Stimulated activated memory B cell treated with anti-CD40 and anti-IgM and Interleukin-4, amounts not matched to agents 10 μg/mL and 1 μg/mL and 100 μg/mL, for 72 hours (primary cell): ENCODE data around the gene SPHK2.
A peak's percentile ranks its signal among the peaks of the same experiment; 100 is the strongest.

ENCODE experiments used
- ATAC-seq: fragments of 150-1000 bp; cut with Tn5 transposase; 2 replicates; pipeline ENCODE4 v1.10.0; 2021
- H3K27ac Mint-ChIP-seq: one replicate; pipeline ENCODE4 v1.8.0; 2022; ENCODE audit warnings: mild to moderate bottlenecking, mixed read lengths
- H3K27me3 Mint-ChIP-seq: one replicate; pipeline ENCODE4 v1.8.0; 2022; ENCODE audit warnings: mixed read lengths
- H3K36me3 Mint-ChIP-seq: one replicate; pipeline ENCODE4 v1.8.0; 2022; ENCODE audit warnings: mixed read lengths
- H3K4me1 Mint-ChIP-seq: one replicate; pipeline ENCODE4 v1.8.0; 2022; ENCODE audit warnings: mixed read lengths
- H3K4me3 Mint-ChIP-seq: one replicate; pipeline ENCODE4 v1.8.0; 2022; ENCODE audit warnings: mild to moderate bottlenecking, moderate library complexity, mixed read lengths
- H3K9me3 Mint-ChIP-seq: one replicate; pipeline ENCODE4 v1.8.0; 2022; ENCODE audit warnings: mixed read lengths

SPHK2 gene

DNA sequence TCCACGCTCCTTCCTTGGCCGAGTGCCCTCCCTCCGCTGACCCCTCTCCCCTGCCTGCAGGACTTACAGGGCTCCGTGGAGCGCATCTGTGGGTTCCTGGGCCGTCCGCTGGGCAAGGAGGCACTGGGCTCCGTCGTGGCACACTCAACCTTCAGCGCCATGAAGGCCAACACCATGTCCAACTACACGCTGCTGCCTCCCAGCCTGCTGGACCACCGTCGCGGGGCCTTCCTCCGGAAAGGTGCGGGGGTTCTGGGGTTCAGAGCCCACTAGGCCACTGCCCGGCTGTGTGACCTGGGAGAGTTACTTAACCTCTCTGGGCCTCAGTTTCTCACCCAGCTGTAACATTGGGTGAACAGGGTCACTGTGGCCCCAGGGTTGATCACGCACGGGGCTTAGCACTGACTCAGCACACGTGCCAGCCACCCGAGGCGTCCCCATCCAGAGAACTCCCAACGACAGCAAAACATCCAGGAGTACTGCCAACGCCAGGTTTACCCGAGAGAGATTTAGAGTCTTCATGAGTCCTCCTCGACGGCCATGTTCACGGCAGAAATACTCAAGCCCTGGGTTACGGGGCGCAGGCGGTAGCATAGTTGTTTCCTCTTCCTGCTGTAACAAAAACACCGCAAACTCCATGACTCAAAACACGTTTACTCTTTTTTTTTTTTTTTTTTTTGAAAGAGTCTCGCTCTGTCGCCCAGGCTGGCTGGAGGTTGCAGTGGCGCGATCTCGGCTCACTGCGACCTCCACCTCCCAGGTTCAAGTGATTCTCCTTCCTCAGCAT is 22.4 kb upstream of the SPHK2 start:
- peak overlapping the region; percentile 77 for H3K27ac Mint-ChIP-seq
- peaks cover 9% of the 10 kb centered on the region for H3K4me1 Mint-ChIP-seq
- H3K4me3 Mint-ChIP-seq: peak overlapping the region; percentile 59
- no peaks in the 10 kb centered on the region for H3K9me3 Mint-ChIP-seq
- H3K36me3 Mint-ChIP-seq: no peaks in the 10 kb centered on the region
- ATAC-seq: peak; percentile 78
- H3K27me3 Mint-ChIP-seq: peaks cover 10% of the 10 kb centered on the region

DNA sequence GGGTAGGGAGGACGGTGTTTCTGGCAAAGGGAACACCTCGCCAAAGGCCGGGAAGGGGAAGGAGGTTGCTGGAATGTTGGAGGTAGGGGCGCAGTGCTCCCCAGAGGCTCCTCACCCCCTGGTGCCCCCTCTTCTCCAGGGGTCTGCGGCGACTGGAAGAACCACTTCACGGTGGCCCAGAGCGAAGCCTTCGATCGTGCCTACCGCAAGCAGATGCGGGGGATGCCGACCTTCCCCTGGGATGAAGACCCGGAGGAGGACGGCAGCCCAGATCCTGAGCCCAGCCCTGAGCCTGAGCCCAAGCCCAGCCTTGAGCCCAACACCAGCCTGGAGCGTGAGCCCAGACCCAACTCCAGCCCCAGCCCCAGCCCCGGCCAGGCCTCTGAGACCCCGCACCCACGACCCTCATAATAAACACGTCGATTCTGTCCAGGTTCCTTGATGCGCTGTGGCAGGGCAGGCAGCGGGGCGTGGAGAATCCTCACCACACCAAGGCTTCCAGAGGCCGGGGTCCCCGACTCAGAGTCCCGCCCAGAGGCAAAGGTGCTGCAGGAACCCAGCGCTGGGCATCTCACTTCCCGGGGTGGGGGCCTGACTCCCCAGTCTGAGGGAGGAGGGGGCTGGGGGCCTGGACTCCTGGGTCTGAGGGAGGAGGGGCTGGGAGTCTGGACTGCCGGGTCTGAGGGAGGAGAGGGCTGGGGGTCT is 20.2 kb upstream of the SPHK2 start:
- Mint-ChIP-seq H3K4me3 (no peak overlapping the region), H3K9me3 (no peaks in the 10 kb centered on the region), H3K27me3 (peaks cover 10% of the 10 kb centered on the region), H3K4me1 (peaks cover 9% of the 10 kb centered on the region), H3K36me3 (no peaks in the 10 kb centered on the region), H3K27ac (no peak overlapping the region)
- no peak for ATAC-seq

- no peaks in the 10 kb centered on the region for H3K36me3 Mint-ChIP-seq
- no peak overlapping the region for H3K27ac Mint-ChIP-seq
- peaks cover 10% of the 10 kb centered on the region for H3K27me3 Mint-ChIP-seq
- H3K4me1 Mint-ChIP-seq: peaks cover 9% of the 10 kb centered on the region
- ATAC-seq: no peak
- H3K9me3 Mint-ChIP-seq: no peaks in the 10 kb centered on the region
- no peak overlapping the region for H3K4me3 Mint-ChIP-seq
Observed at GRCh38 chr19:48600679-48601417, 18.5 kb upstream of the SPHK2 start.

DNA sequence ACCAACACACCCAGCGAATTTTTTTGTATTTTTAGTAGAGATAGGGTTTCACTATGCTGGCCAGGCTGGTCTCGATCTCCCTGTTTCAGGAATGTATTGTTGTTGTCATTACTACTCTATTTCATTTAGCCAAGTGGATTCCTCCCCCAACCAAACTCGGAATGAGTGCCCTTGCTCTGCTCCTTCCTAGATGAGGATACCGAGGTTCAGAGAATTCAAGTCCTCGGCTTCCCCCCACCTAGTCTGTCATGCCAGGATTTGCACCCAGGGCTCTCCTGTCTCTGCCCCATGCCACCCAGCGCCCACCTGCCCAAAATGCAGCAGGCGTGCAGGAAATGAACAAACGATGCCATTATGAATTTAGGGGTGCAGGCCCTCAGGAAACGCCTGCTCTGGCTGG is 16.3 kb upstream of the SPHK2 start:
- peaks cover 10% of the 10 kb centered on the region for H3K27me3 Mint-ChIP-seq
- H3K4me1 Mint-ChIP-seq: no peaks in the 10 kb centered on the region
- ATAC-seq: no peak
- no peaks in the 10 kb centered on the region for H3K9me3 Mint-ChIP-seq
- H3K27ac Mint-ChIP-seq: no peak overlapping the region
- no peaks in the 10 kb centered on the region for H3K36me3 Mint-ChIP-seq
- no peak overlapping the region for H3K4me3 Mint-ChIP-seq

GRCh38 chr19:48603449-48603848 is 15.9 kb upstream of the SPHK2 start:
- Mint-ChIP-seq H3K4me1 (peaks cover 2% of the 10 kb centered on the region), H3K9me3 (no peaks in the 10 kb centered on the region), H3K27me3 (peaks cover 6% of the 10 kb centered on the region), H3K27ac (no peak overlapping the region), H3K36me3 (no peaks in the 10 kb centered on the region), H3K4me3 (no peak overlapping the region)
- peak; percentile 47 for ATAC-seq

DNA sequence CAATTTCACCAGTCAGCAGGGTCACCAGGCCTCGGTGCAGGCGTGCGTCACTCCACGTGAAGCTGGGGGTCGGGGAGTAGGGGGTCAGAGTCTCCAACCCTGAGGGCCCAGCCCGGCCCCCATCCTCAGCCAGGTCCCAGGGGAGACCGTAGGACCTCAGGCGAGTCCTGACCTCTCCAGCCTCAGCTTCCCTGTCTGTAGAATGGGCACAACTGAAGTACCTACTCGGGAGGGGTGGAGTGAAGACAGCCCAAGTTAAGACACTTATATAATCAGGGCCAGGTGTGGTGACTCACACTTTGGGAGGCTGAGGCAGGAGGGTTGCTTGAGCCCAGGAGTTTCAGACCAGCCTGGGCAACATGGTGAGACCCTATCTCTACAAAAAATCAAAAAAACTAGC is 15.5 kb upstream of the SPHK2 start:
- H3K4me3 Mint-ChIP-seq: no peak overlapping the region
- ATAC-seq: no peak
- peaks cover 2% of the 10 kb centered on the region for H3K27me3 Mint-ChIP-seq
- no peaks in the 10 kb centered on the region for H3K36me3 Mint-ChIP-seq
- H3K27ac Mint-ChIP-seq: no peak overlapping the region
- H3K9me3 Mint-ChIP-seq: no peaks in the 10 kb centered on the region
- H3K4me1 Mint-ChIP-seq: peaks cover 6% of the 10 kb centered on the region

DNA sequence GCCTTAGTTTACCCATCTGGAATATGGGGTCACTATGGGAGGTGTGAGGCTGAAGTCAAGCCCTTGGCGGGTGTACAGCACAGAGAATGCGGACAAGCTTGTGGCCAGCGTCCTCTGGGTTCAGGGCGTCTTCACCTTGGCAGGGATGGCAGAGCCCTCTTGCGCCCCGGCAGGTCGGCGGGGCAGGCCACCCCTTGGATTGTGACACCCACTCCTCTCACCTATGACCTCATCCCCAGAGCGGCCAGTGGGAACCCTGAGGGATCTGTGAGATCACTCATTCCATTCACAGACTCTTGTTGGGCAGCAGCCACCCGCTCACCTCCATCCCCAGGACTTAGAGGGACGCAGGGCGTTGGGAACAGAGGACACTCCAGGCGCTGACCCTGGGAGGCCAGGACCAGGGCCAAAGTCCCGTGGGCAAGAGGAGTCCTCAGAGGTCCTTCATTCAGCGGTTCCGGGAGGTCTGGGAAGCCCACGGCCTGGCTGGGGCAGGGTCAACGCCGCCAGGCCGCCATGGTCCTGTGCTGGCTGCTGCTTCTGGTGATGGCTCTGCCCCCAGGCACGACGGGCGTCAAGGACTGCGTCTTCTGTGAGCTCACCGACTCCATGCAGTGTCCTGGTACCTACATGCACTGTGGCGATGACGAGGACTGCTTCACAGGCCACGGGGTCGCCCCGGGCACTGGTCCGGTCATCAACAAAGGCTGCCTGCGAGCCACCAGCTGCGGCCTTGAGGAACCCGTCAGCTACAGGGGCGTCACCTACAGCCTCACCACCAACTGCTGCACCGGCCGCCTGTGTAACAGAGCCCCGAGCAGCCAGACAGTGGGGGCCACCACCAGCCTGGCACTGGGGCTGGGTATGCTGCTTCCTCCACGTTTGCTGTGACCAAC is 12.6 kb upstream of the SPHK2 start, which contains the start of gene SPACA4:
Gene SPACA4 (plus strand): TSS at position 280 of the 896 bp plus-strand sequence. CDS start 237 bp downstream, at position 517.
- no peaks in the 10 kb centered on the region for H3K9me3 Mint-ChIP-seq
- H3K4me1 Mint-ChIP-seq: peaks cover 13% of the 10 kb centered on the region
- no peak within 1 kb of the TSS for H3K4me3 Mint-ChIP-seq
- ATAC-seq: no peak
- H3K27ac Mint-ChIP-seq: no peak within 1 kb of the TSS
- no peaks in the 10 kb centered on the region for H3K36me3 Mint-ChIP-seq
- H3K27me3 Mint-ChIP-seq: no peaks in the 10 kb centered on the region

DNA sequence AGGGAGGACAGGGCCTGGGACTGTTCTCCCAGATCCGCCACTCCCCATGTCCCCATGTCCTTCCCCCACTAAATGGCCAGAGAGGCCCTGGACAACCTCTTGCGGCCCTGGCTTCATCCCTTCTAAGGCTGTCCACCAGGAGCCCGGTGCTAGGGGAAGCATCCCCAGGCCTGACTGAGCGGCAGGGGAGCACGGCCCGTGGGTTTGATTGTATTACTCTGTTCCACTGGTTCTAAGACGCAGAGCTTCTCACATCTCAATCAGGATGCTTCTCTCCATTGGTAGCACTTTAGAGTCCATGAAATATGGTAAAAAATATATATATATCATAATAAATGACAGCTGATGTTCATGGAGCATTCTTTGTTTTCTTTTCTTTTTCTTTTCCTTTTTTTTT is 11.9 kb upstream of the SPHK2 start:
- Mint-ChIP-seq H3K4me1 (peaks cover 13% of the 10 kb centered on the region), H3K27ac (no peak overlapping the region), H3K36me3 (no peaks in the 10 kb centered on the region), H3K4me3 (no peak overlapping the region), H3K27me3 (no peaks in the 10 kb centered on the region), H3K9me3 (no peaks in the 10 kb centered on the region)
- no peak for ATAC-seq

DNA sequence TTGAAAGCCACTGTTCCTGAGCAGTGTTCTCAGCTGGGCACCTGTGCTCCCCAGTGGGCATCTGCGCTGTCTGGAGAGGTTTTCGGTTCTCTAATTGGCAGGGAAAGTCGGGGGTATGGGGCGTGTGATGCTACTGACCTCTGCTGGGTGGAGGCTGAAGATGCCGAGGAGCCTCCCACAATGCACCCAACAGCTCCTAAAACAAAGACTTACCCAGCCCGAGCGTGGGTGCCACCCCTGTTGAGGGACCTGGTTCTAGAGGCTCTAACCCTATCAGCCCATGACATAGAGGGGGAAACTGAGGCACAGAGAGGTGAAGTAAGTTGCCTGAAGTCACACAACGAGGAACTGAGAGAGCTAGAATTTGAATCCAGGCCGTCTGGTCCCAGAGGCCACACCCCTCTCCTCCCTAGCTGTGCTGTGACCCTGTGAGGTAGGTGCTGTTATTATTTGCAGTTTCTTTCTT is 10.5 kb upstream of the SPHK2 start:
- H3K4me1 Mint-ChIP-seq: peaks cover 17% of the 10 kb centered on the region
- H3K9me3 Mint-ChIP-seq: no peaks in the 10 kb centered on the region
- peaks cover 4% of the 10 kb centered on the region for H3K36me3 Mint-ChIP-seq
- peak; percentile 91 for ATAC-seq
- H3K4me3 Mint-ChIP-seq: peak overlapping the region; percentile 38
- peak overlapping the region; percentile 38 for H3K27ac Mint-ChIP-seq
- no peaks in the 10 kb centered on the region for H3K27me3 Mint-ChIP-seq

GRCh38 chr19:48609571-48610108 is 9.7 kb upstream of the SPHK2 start:
- Mint-ChIP-seq H3K36me3 (peaks cover 11% of the 10 kb centered on the region), H3K4me3 (no peak overlapping the region), H3K9me3 (no peaks in the 10 kb centered on the region), H3K27ac (no peak overlapping the region), H3K27me3 (no peaks in the 10 kb centered on the region), H3K4me1 (peaks cover 25% of the 10 kb centered on the region)
- no peak for ATAC-seq

GRCh38 chr19:48611872-48612271 is 7.4 kb upstream of the SPHK2 start:
- peaks cover 31% of the 10 kb centered on the region for H3K36me3 Mint-ChIP-seq

DNA sequence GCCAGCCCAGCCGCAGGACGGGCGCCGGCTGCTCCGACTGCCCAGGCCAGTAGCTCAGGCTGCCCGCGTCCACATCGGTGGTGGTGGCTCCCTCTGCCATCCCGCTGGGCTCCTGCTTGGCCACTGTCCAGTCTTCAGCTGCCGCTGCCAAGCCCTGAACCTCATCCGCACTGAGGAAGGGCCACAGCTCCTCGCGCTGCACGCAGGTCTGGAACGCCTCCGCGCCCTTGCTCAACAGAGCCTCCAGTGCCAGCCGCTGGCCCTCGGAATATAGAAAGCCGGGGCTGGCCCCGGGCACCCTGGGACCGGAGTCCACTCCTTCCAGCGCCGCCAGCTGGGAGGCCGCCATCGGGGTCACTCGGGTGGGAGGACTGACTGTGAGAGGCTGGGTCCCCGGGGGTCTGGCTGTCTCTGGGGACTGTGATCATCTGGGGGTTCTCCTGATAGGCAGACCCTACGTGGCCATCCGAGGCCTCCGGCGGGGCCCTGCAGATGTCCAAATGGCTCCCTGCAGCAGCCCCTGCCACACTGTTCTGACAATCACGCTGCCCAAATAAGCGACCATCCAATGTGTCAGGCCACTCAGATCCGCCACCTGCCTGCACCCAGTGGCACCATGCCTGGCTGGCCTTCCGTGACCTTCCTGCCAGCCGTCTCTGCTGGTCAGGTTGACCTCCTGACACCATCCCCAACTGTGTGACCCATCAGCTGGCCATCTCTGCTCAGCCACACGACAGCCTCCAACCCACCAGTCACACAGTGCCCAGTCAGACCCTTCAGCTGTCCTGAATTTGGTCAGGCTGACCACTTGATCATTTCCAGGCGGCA is 6.1 kb upstream of the SPHK2 start:
- ATAC-seq: no peak
- H3K36me3 Mint-ChIP-seq: peaks cover 44% of the 10 kb centered on the region
- H3K4me1 Mint-ChIP-seq: peaks cover 56% of the 10 kb centered on the region
- no peak overlapping the region for H3K4me3 Mint-ChIP-seq
- peak overlapping the region; percentile 20 for H3K27ac Mint-ChIP-seq
- no peaks in the 10 kb centered on the region for H3K9me3 Mint-ChIP-seq
- H3K27me3 Mint-ChIP-seq: no peaks in the 10 kb centered on the region

More at GRCh38 chr19:48611872-48612271, 7.4 kb upstream of the SPHK2 start:
- Mint-ChIP-seq H3K4me1 (peaks cover 46% of the 10 kb centered on the region), H3K9me3 (no peaks in the 10 kb centered on the region), H3K4me3 (no peak overlapping the region), H3K27ac (no peak overlapping the region), H3K27me3 (no peaks in the 10 kb centered on the region)
- ATAC-seq: no peak

DNA sequence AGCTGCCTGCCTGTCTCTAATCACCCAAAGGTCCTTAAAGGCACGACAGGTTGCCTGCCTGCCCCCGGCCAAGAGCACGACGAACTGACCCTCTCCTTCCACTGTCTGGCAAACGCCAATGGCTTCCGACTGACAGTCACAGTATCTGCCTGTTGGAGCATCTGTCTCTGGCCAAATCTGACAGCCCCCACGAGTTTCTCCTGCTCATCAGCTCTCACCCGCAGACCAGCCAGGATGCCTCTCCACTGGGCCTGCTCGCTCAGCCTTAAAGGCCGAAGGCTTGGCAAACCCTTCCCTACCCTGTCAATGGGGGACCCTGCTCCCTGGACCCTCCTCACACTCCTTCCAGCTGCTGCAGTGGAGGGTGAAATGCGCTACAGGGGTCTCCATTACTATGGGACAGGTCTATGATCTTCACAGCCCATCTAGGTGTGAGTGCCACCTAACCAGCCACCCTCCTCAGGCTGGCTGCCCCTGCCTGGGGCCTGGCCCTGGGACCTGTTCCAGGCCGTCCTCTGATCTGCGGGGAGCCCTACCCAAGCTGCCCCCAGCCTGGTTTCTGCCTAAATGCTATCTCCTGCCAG is 5.4 kb upstream of the SPHK2 start:
- H3K27me3 Mint-ChIP-seq: no peaks in the 10 kb centered on the region
- peak overlapping the region; percentile 20 for H3K27ac Mint-ChIP-seq
- peaks cover 56% of the 10 kb centered on the region for H3K4me1 Mint-ChIP-seq
- H3K4me3 Mint-ChIP-seq: no peak overlapping the region
- peaks cover 51% of the 10 kb centered on the region for H3K36me3 Mint-ChIP-seq
- no peak for ATAC-seq
- H3K9me3 Mint-ChIP-seq: no peaks in the 10 kb centered on the region
